ENCODE measurements around the gene GPD1L. TPM values are rescaled to one million over a fixed set of nuclear protein-coding genes. Genes with fewer than 3 reads are reported as not detected.
"Not testable (repeated sequence)": the region's sequence is repeated elsewhere in the genome, so short reads cannot be mapped to it uniquely, and the experiment has no call there.

GPD1L gene
- total and polyA plus RNA-seq, 2 donors (not counting 1 experiment from before 2014, with no cell fraction given), result 4.7 to 9.3 TPM

DNA sequence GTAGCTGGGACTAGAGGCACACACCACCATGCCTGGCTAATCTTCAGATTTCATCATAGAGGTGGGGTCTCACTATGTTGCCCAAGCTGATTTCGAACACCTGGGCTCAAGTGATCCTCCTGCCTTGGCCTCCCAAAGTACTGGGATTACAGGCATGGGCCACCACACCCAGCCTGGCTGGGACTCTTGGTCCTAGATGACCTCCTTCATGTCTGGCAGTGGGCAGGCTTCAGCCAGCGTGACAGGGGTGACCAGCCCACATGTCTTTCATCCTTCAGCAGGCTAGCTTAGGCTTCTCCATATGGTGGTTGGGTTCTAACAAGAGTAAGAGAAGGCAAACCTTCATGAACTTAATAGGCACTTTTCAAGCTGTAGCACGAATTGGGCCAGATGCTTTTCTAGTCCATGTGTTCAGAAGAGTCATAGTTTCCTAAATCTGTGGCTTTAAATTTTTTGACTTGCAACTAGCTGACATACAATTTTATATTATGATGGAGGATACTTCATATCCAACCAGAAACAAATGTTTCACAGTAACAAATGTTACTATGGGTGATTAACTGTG, 7.6 kb downstream of the GPD1L start:
- H3K4me2 ChIP-seq (replicated peaks; ENCODE audit: low read depth, low read length, poor library complexity, severe bottlenecking), result peak overlapping the region; percentile 36
- intact Hi-C loops (cut with micrococcal nuclease), result no loop called here

GRCh38 chr3:32114546-32115386, 8.3 kb downstream of the GPD1L start:
- peak; percentile 8 for DNase-seq
- Histone ChIP-seq H3K4me2 (replicated peaks; ENCODE audit: low read depth, low read length, poor library complexity, severe bottlenecking) (peak overlapping the region; percentile 36), H3K79me2 (ENCODE audit: control insufficient read depth, insufficient read depth, low read length) (peaks cover 66% of the 10 kb centered on the region), H3K27ac (ENCODE audit: low read length in 2 of 2) (peak overlapping the region in 1 of 2 donors; percentile 2), H3K4me3 (ENCODE audit: control extremely low read depth in 1 of 5, extremely low read depth in 1 of 5, insufficient read depth in 1 of 5, low read depth in 2 of 5, low read length in 4 of 5) (peak overlapping the region in 3 of 5 experiments; percentile 1 to 33 (median 28)), H2AFZ (ENCODE audit: insufficient read depth, low read depth, low read length, poor library complexity, severe bottlenecking) (peak overlapping the region; percentile 43)
- H3K4me1 ChIP-seq (ENCODE audit: control insufficient read depth in 2 of 2, insufficient read depth in 2 of 2, low read length in 2 of 2); H3K9ac ChIP-seq (ENCODE audit: low read length); H4K20me1 ChIP-seq (ENCODE audit: control insufficient read depth, insufficient read depth, low read length, poor library complexity, severe bottlenecking); H3K9me3 ChIP-seq (ENCODE audit: control extremely low read depth in 1 of 3, control insufficient read depth in 2 of 3, insufficient read depth in 1 of 3, low read length in 2 of 3); intact Hi-C loops (cut with micrococcal nuclease); H3K27me3 ChIP-seq (replicated peaks in 1 of 4; ENCODE audit: control extremely low read depth in 1 of 4, control insufficient read depth in 3 of 4, insufficient read depth in 4 of 4, low read length in 3 of 4); H3K36me3 ChIP-seq (replicated peaks in 1 of 2; ENCODE audit: control extremely low read depth in 1 of 2, control insufficient read depth in 1 of 2, extremely low read depth in 1 of 2, insufficient read depth in 2 of 2, low read length in 1 of 2); H3K27me3 Mint-ChIP-seq; H3K9me3 Mint-ChIP-seq (ENCODE audit: insufficient read depth): not testable (repeated sequence)
- WGBS (ENCODE audit: insufficient coverage), result 50% methylated on average over 13 of the region's 19 CpGs
- H3K4me1 Mint-ChIP-seq, result peaks cover 14% of the 10 kb centered on the region
- H3K27ac Mint-ChIP-seq, result peak overlapping the region; percentile 86
- H3K4me3 Mint-ChIP-seq, result peak overlapping the region; percentile 89
- CTCF ChIA-PET, result interaction anchor here (0.7 kb wide), 1 partner anchor 28 kb away, joined by 4 read pairs; no protein-coding TSS in a partner anchor
- ATAC-seq (ENCODE audit: low read depth), result peak; percentile 51
- POLR2A ChIA-PET, result interaction anchor here (0.7 kb wide), 1 partner anchor 272 kb away, joined by 5 read pairs; no protein-coding TSS in a partner anchor

More for the DNA sequence above, 7.6 kb downstream of the GPD1L start:
- H3K27me3 ChIP-seq (replicated peaks in 1 of 4; ENCODE audit: control extremely low read depth in 1 of 4, control insufficient read depth in 3 of 4, insufficient read depth in 4 of 4, low read length in 3 of 4), result no peaks in the 10 kb centered on the region
- peak overlapping the region in 3 of 5 experiments; percentile 1 to 33 (median 28) for H3K4me3 ChIP-seq (ENCODE audit: control extremely low read depth in 1 of 5, extremely low read depth in 1 of 5, insufficient read depth in 1 of 5, low read depth in 2 of 5, low read length in 4 of 5)
- peaks cover 70% of the 10 kb centered on the region for H3K79me2 ChIP-seq (ENCODE audit: control insufficient read depth, insufficient read depth, low read length)
- H3K4me1 ChIP-seq (ENCODE audit: control insufficient read depth in 2 of 2, insufficient read depth in 2 of 2, low read length in 2 of 2), result no peaks in the 10 kb centered on the region
- H3K9me3 Mint-ChIP-seq (ENCODE audit: insufficient read depth), result peaks cover 3% of the 10 kb centered on the region
- H3K4me1 Mint-ChIP-seq, result peaks cover 14% of the 10 kb centered on the region
- CTCF ChIA-PET, result no interaction called here
- no peak overlapping the region for H3K9ac ChIP-seq (ENCODE audit: low read length)
- ATAC-seq (ENCODE audit: low read depth) (no peak), DNase-seq (no peak)
- H3K27ac Mint-ChIP-seq, result peak overlapping the region; percentile 86
- H3K9me3 ChIP-seq (ENCODE audit: control extremely low read depth in 1 of 3, control insufficient read depth in 2 of 3, insufficient read depth in 1 of 3, low read length in 2 of 3), result peaks cover 0 to 9% (median 0%) of the 10 kb centered on the region in 3 donors
- no peak overlapping the region for H2AFZ ChIP-seq (ENCODE audit: insufficient read depth, low read depth, low read length, poor library complexity, severe bottlenecking)
- TF ChIP-seq EZH2 (IDR thresholded peaks at IDR 0.05; ENCODE audit: borderline replicate concordance, insufficient read depth, low read depth, low read length, poor library complexity, severe bottlenecking) (no peak), CTCF (IDR thresholded peaks at IDR 0.05) (no peak)
- H3K36me3 ChIP-seq (replicated peaks in 1 of 2; ENCODE audit: control extremely low read depth in 1 of 2, control insufficient read depth in 1 of 2, extremely low read depth in 1 of 2, insufficient read depth in 2 of 2, low read length in 1 of 2), result peaks cover 0 to 1% of the 10 kb centered on the region in 2 experiments
- H4K20me1 ChIP-seq (ENCODE audit: control insufficient read depth, insufficient read depth, low read length, poor library complexity, severe bottlenecking), result no peaks in the 10 kb centered on the region
- H3K27ac ChIP-seq (ENCODE audit: low read length in 2 of 2), result no peak overlapping the region
- 100% methylated on average over 1 of the region's 3 CpGs for WGBS (ENCODE audit: insufficient coverage)
- H3K4me3 Mint-ChIP-seq, result peak overlapping the region; percentile 89
- POLR2A ChIA-PET, result no interaction called here
- H3K27me3 Mint-ChIP-seq, result no peaks in the 10 kb centered on the region
